Measurements from ENCODE around the gene GPX8. TPM values are rescaled to one million over a fixed set of nuclear protein-coding genes. Genes with fewer than 3 reads are reported as not detected.

The GPX8 gene
- total RNA-seq, 1 donor from 2014 or later: 49.0 TPM

GRCh38 chr5:55173687-55174230, 13.8 kb downstream of the GPX8 start:
- H3K27me3 Mint-ChIP-seq (ENCODE audit: low read depth): peaks cover 75% of the 10 kb centered on the region

GRCh38 chr5:55175781-55176175, 15.8 kb downstream of the GPX8 start:
- Mint-ChIP-seq H3K27me3 (ENCODE audit: low read depth) (peaks cover 88% of the 10 kb centered on the region), H3K9me3 (no peaks in the 10 kb centered on the region), H3K4me1 (peaks cover 30% of the 10 kb centered on the region), H3K4me3 (peak overlapping the region; percentile 35), H3K27ac (ENCODE audit: unreplicated experiment) (no peak overlapping the region), H3K36me3 (ENCODE audit: low read depth) (no peaks in the 10 kb centered on the region)
- no peak for DNase-seq (ENCODE audit: low read depth, low spot score)
- TF ChIP-seq CTCF (conservative IDR thresholded peaks at IDR 0.05): no peak

More at GRCh38 chr5:55173687-55174230, 13.8 kb downstream of the GPX8 start:
- Mint-ChIP-seq H3K9me3 (no peaks in the 10 kb centered on the region), H3K4me3 (peak overlapping the region; percentile 80), H3K36me3 (ENCODE audit: low read depth) (no peaks in the 10 kb centered on the region), H3K4me1 (peaks cover 30% of the 10 kb centered on the region), H3K27ac (ENCODE audit: unreplicated experiment) (no peak overlapping the region)
- no peak for TF ChIP-seq CTCF (conservative IDR thresholded peaks at IDR 0.05)
- DNase-seq (ENCODE audit: low read depth, low spot score): no peak

- peak; percentile 41 for TF ChIP-seq CTCF (conservative IDR thresholded peaks at IDR 0.05)
- DNase-seq (ENCODE audit: low read depth, low spot score): peak; percentile 51
Observed at GRCh38 chr5:55176176-55176818, 16.3 kb downstream of the GPX8 start.

GRCh38 chr5:55177078-55177477, 17.1 kb downstream of the GPX8 start:
- no peak for TF ChIP-seq CTCF (conservative IDR thresholded peaks at IDR 0.05)
- H3K4me1 Mint-ChIP-seq: peaks cover 29% of the 10 kb centered on the region
- no peaks in the 10 kb centered on the region for H3K36me3 Mint-ChIP-seq (ENCODE audit: low read depth)
- no peak for DNase-seq (ENCODE audit: low read depth, low spot score)
- peak overlapping the region; percentile 22 for H3K4me3 Mint-ChIP-seq
- H3K9me3 Mint-ChIP-seq: no peaks in the 10 kb centered on the region
- H3K27ac Mint-ChIP-seq (ENCODE audit: unreplicated experiment): no peak overlapping the region
- H3K27me3 Mint-ChIP-seq (ENCODE audit: low read depth): peaks cover 96% of the 10 kb centered on the region

More at GRCh38 chr5:55176176-55176818, 16.3 kb downstream of the GPX8 start:
- peaks cover 93% of the 10 kb centered on the region for H3K27me3 Mint-ChIP-seq (ENCODE audit: low read depth)
- H3K36me3 Mint-ChIP-seq (ENCODE audit: low read depth): no peaks in the 10 kb centered on the region
- H3K4me1 Mint-ChIP-seq: peaks cover 30% of the 10 kb centered on the region
- H3K27ac Mint-ChIP-seq (ENCODE audit: unreplicated experiment): no peak overlapping the region
- H3K9me3 Mint-ChIP-seq: no peaks in the 10 kb centered on the region
- H3K4me3 Mint-ChIP-seq: peak overlapping the region; percentile 58

- H3K36me3 Mint-ChIP-seq (ENCODE audit: low read depth): no peaks in the 10 kb centered on the region
- H3K4me1 Mint-ChIP-seq: peaks cover 14% of the 10 kb centered on the region
- H3K27ac Mint-ChIP-seq (ENCODE audit: unreplicated experiment): no peak overlapping the region
- TF ChIP-seq CTCF (conservative IDR thresholded peaks at IDR 0.05): no peak
- no peak overlapping the region for H3K4me3 Mint-ChIP-seq
- peaks cover 87% of the 10 kb centered on the region for H3K27me3 Mint-ChIP-seq (ENCODE audit: low read depth)
- DNase-seq (ENCODE audit: low read depth, low spot score): no peak
- no peaks in the 10 kb centered on the region for H3K9me3 Mint-ChIP-seq
Observed at GRCh38 chr5:55180016-55180415, 20.0 kb downstream of the GPX8 start.

Data from neural crest cell (in vitro differentiated cells).